HG03442 (cell line): ENCODE measurements around the gene PTPN9.
"Not testable (repeated sequence)": the region's sequence is repeated elsewhere in the genome, so short reads cannot be mapped to it uniquely, and the experiment has no call there.

ENCODE experiments used
- ATAC-seq: cut with Tn5 transposase; IDR thresholded peaks from one replicate; pipeline ENCODE4 v1.9.1; 2021; ENCODE audit warnings: mild to moderate bottlenecking, moderate library complexity; ENCODE audit not compliant: unreplicated experiment

The PTPN9 gene

GRCh38 chr15:75454471-75455378, 124.4 kb downstream of the PTPN9 start:
- no peak for ATAC-seq

- peak; percentile 34 for ATAC-seq
Measured at GRCh38 chr15:75453703-75454470, 125.2 kb downstream of the PTPN9 start.

GRCh38 chr15:75452865-75453702, 126.0 kb downstream of the PTPN9 start:
- ATAC-seq = no peak

GRCh38 chr15:75452364-75452864, 126.7 kb downstream of the PTPN9 start:
- no peak for ATAC-seq

- peak; percentile 35 for ATAC-seq
Measured at GRCh38 chr15:75451674-75452363, 127.3 kb downstream of the PTPN9 start, which contains the start of gene SIN3A. Gene SIN3A (minus strand): TSS chr15:75451690. CDS start chr15:75430375, 21,315 bp downstream.

- no peak for ATAC-seq
Measured at GRCh38 chr15:75451202-75451673, 127.9 kb downstream of the PTPN9 start.

GRCh38 chr15:75450307-75451201, 128.6 kb downstream of the PTPN9 start:
- peak; percentile 24 for ATAC-seq

GRCh38 chr15:75449585-75450306, 129.4 kb downstream of the PTPN9 start:
- no peak for ATAC-seq

GRCh38 chr15:75448171-75448570, 130.9 kb downstream of the PTPN9 start:
- not testable (repeated sequence) for ATAC-seq

GRCh38 chr15:75446151-75446550, 133.0 kb downstream of the PTPN9 start:
- ATAC-seq = no peak

- ATAC-seq = not testable (repeated sequence)
Measured at GRCh38 chr15:75445324-75445723, 133.8 kb downstream of the PTPN9 start.

- not testable (repeated sequence) for ATAC-seq
Measured at GRCh38 chr15:75443972-75444453, 135.1 kb downstream of the PTPN9 start.

- ATAC-seq = no peak
Measured at GRCh38 chr15:75437721-75438120, 141.4 kb downstream of the PTPN9 start.

GRCh38 chr15:75436881-75437280, 142.2 kb downstream of the PTPN9 start:
- no peak for ATAC-seq

- ATAC-seq = no peak
Measured at GRCh38 chr15:75431682-75432081, 147.4 kb downstream of the PTPN9 start.

GRCh38 chr15:75431270-75431669, 147.8 kb downstream of the PTPN9 start:
- no peak for ATAC-seq

GRCh38 chr15:75430259-75430658, 148.9 kb downstream of the PTPN9 start:
- ATAC-seq = no peak

- no peak for ATAC-seq
Measured at GRCh38 chr15:75428152-75428551, 151.0 kb downstream of the PTPN9 start.
